GM10847 (cell line): ENCODE results near the gene KRT78.

Experiments
- POLR2A ChIP-seq: IDR thresholded peaks from 2 replicates; pipeline ENCODE4 v1.6.1; 2011; ENCODE audit not compliant: insufficient read length; ENCODE audit errors: extremely low read depth

The KRT78 gene

GRCh38 chr12:52848661-52849255 is at the start of gene KRT78:
TSS of gene KRT78 (minus strand) at chr12:52848994. CDS start at chr12:52848930, 64 bp downstream.
- TF ChIP-seq POLR2A = no peak

GRCh38 chr12:52896190-52897100 is 47.7 kb upstream of the KRT78 start:
- TF ChIP-seq POLR2A = no peak

GRCh38 chr12:52895726-52896189 is 47.0 kb upstream of the KRT78 start:
- no peak for TF ChIP-seq POLR2A

- no peak for TF ChIP-seq POLR2A
These were observed 44.2 kb upstream of the KRT78 start for GRCh38 chr12:52892974-52893373.

GRCh38 chr12:52892207-52892852 is 43.5 kb upstream of the KRT78 start:
- no peak for TF ChIP-seq POLR2A

- TF ChIP-seq POLR2A = no peak
These were observed 42.2 kb upstream of the KRT78 start for GRCh38 chr12:52891044-52891443.

- TF ChIP-seq POLR2A = no peak
These were observed 41.6 kb upstream of the KRT78 start for GRCh38 chr12:52890417-52890816.

- no peak for TF ChIP-seq POLR2A
These were observed 35.9 kb upstream of the KRT78 start for GRCh38 chr12:52884526-52885293.

- no peak for TF ChIP-seq POLR2A
These were observed 30.9 kb upstream of the KRT78 start for GRCh38 chr12:52879394-52880351.

GRCh38 chr12:52878507-52879393 is 30.0 kb upstream of the KRT78 start:
- no peak for TF ChIP-seq POLR2A

GRCh38 chr12:52877242-52877641 is 28.4 kb upstream of the KRT78 start:
- TF ChIP-seq POLR2A = no peak

GRCh38 chr12:52876372-52876771 is 27.6 kb upstream of the KRT78 start:
- no peak for TF ChIP-seq POLR2A
